Activated T-cell treated with anti-CD3 and anti-CD28 coated beads, Interleukin-2, amount 50 U/mL, for 72 hours (primary cell): ENCODE results near the gene CRAMP1. TPM values are rescaled to one million over a fixed set of nuclear protein-coding genes. Genes with fewer than 3 reads are reported as not detected.

Experiments used
- ATAC-seq, 2 donors: fragments of 150-1000 bp; cut with Tn5 transposase; replicated peaks in 1 of 2; 2 replicates each; pipeline ENCODE4 v1.10.0; 2021; ENCODE audit warnings: moderate library complexity in 2 of 2, mild to moderate bottlenecking in 1 of 2
- DNase-seq, 2 donors: peaks; one replicate each; pipeline ENCODE4 v3.0.0; 2021 to 2022; ENCODE audit warnings: mixed read lengths in 1 of 2
- H3K27ac Mint-ChIP-seq: one replicate; pipeline ENCODE4 v1.8.0; 2022; ENCODE audit warnings: mild to moderate bottlenecking, moderate library complexity, mixed read lengths
- H3K27me3 Mint-ChIP-seq: one replicate; pipeline ENCODE4 v1.8.0; 2022; ENCODE audit warnings: low read depth, mixed read lengths
- H3K36me3 Mint-ChIP-seq, 2 donors: one replicate each; pipeline ENCODE4 v1.8.0; 2022; ENCODE audit warnings: mixed read lengths in 2 of 2, mild to moderate bottlenecking in 1 of 2; ENCODE audit not compliant: insufficient read depth in 2 of 2
- H3K4me1 Mint-ChIP-seq: one replicate; pipeline ENCODE4 v1.8.0; 2022; ENCODE audit warnings: low read depth, mixed read lengths
- H3K4me3 Mint-ChIP-seq, 2 donors: one replicate each; pipeline ENCODE4 v1.8.0; 2022; ENCODE audit warnings: mild to moderate bottlenecking in 2 of 2, mixed read lengths in 2 of 2, moderate library complexity in 2 of 2
- H3K9me3 Mint-ChIP-seq, 2 donors: one replicate each; pipeline ENCODE4 v1.8.0; 2022; ENCODE audit warnings: mixed read lengths in 2 of 2
- total RNA-seq, 2 donors: library from RNA; stranded (reverse); gene quantifications; one replicate each; pipeline ENCODE4 v1.2.3, GENCODE V29; 2022

The CRAMP1 gene
- total RNA-seq, 2 donors from 2014 or later: 28.3 to 30.1 TPM

GRCh38 chr16:1642148-1642547 is 30.0 kb downstream of the CRAMP1 start:
- H3K27me3 Mint-ChIP-seq: no peaks in the 10 kb centered on the region
- H3K36me3 Mint-ChIP-seq: peaks cover 2 to 15% of the 10 kb centered on the region in 2 donors
- DNase-seq: no peak
- no peak for ATAC-seq
- no peak overlapping the region for H3K4me3 Mint-ChIP-seq
- peaks cover 18% of the 10 kb centered on the region for H3K4me1 Mint-ChIP-seq
- H3K27ac Mint-ChIP-seq: no peak overlapping the region
- no peaks in the 10 kb centered on the region for H3K9me3 Mint-ChIP-seq

DNA sequence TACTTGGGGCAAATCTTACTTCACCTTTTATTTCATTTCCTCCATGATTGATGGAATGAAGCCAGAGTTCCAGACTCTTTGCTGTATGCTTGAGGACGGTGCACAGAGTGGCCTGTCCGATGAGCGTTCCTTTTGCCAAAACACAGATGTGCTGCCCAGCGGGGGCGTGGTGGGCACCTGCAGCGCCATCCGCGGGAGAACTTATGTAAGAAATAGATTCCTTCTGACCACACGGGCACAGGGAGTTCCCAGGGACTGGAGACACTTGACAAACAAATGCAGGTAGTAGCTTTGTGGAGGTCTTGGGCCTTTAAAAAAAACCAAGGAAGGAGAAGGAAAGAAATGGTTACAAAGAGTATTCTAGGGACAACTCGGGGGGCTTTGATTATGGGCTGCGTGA is 30.6 kb downstream of the CRAMP1 start:
- ATAC-seq: no peak
- peaks cover 20% of the 10 kb centered on the region for H3K4me1 Mint-ChIP-seq
- no peaks in the 10 kb centered on the region for H3K9me3 Mint-ChIP-seq
- DNase-seq: no peak
- H3K27ac Mint-ChIP-seq: no peak overlapping the region
- H3K36me3 Mint-ChIP-seq: peaks cover 2 to 17% of the 10 kb centered on the region in 2 donors
- H3K27me3 Mint-ChIP-seq: no peaks in the 10 kb centered on the region
- no peak overlapping the region for H3K4me3 Mint-ChIP-seq

DNA sequence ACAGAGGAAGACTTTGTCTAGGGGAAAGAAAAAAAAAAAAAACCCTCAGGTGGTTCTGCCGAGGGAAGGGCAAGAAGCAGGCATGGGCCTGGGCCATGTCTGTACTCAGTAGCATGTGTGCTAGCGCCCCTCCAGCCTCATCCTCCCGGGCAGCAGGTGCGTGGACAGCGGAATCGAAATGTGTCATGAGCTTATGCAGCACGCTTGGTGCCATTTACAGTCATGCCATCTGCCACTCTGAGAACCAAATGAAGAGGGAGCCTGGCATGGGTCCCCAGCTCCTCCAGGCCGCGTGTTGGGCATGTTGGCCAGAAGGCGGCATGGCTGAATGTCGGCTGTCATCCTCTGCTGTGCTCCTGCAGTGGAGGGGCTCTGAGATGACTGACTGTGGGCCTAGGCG is 31.4 kb downstream of the CRAMP1 start:
- H3K27me3 Mint-ChIP-seq: no peaks in the 10 kb centered on the region
- peaks cover 2 to 20% of the 10 kb centered on the region in 2 donors for H3K36me3 Mint-ChIP-seq
- peaks cover 22% of the 10 kb centered on the region for H3K4me1 Mint-ChIP-seq
- ATAC-seq (no peak), DNase-seq (no peak)
- H3K27ac Mint-ChIP-seq: no peak overlapping the region
- no peak overlapping the region for H3K4me3 Mint-ChIP-seq
- no peaks in the 10 kb centered on the region for H3K9me3 Mint-ChIP-seq

DNA sequence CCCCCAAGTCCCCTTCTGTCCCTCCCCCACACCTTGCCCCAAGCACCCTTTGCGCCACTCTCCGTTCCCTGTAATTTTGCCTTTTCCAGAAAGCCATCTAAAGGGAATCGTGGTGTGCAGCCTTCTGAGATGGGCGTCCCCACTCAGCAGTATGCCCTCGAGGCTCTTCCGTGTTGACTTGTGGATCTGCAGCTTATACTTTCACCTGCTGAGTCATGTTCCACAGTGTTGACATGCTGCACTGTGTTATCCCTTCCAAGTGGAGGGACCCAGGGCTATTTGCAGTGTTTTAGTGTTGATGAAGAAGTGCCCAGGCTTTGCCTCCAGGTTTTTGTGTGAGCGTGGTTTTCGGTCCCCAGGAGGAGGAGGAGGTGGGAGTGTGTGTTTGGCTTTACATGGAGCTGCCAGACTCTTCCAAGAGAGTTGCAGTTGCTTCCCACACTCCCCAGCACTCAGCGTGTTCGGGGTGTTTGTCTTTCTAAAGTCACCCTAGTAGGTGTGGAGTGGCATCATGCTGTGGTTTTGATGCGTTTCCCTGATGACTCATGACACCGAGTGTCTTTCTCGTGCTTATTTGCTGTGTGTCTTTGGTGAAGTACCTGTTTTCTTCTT is 33.9 kb downstream of the CRAMP1 start:
- peak overlapping the region; percentile 14 for H3K27ac Mint-ChIP-seq
- DNase-seq (peak; percentile 43 to 44), ATAC-seq (peak; percentile 91 to 94)
- peaks cover 22% of the 10 kb centered on the region for H3K4me1 Mint-ChIP-seq
- peak overlapping the region; percentile 28 to 51 for H3K4me3 Mint-ChIP-seq
- no peaks in the 10 kb centered on the region for H3K27me3 Mint-ChIP-seq
- H3K9me3 Mint-ChIP-seq: no peaks in the 10 kb centered on the region
- H3K36me3 Mint-ChIP-seq: peaks cover 2 to 23% of the 10 kb centered on the region in 2 donors

- Mint-ChIP-seq H3K36me3 (peaks cover 4 to 25% of the 10 kb centered on the region in 2 donors), H3K27ac (peak overlapping the region; percentile 55)
- ATAC-seq: no peak
These were observed 35.7 kb downstream of the CRAMP1 start for GRCh38 chr16:1647856-1648255.

GRCh38 chr16:1650131-1650530 is 38.0 kb downstream of the CRAMP1 start:
- Mint-ChIP-seq H3K36me3 (peaks cover 4 to 31% of the 10 kb centered on the region in 2 donors), H3K27me3 (no peaks in the 10 kb centered on the region), H3K9me3 (no peaks in the 10 kb centered on the region), H3K4me3 (no peak overlapping the region), H3K4me1 (peaks cover 22% of the 10 kb centered on the region), H3K27ac (no peak overlapping the region)
- ATAC-seq (no peak), DNase-seq (no peak)

More at GRCh38 chr16:1647856-1648255, 35.7 kb downstream of the CRAMP1 start:
- no peaks in the 10 kb centered on the region for H3K9me3 Mint-ChIP-seq
- no peak for DNase-seq
- no peaks in the 10 kb centered on the region for H3K27me3 Mint-ChIP-seq
- no peak overlapping the region for H3K4me3 Mint-ChIP-seq
- peaks cover 22% of the 10 kb centered on the region for H3K4me1 Mint-ChIP-seq

DNA sequence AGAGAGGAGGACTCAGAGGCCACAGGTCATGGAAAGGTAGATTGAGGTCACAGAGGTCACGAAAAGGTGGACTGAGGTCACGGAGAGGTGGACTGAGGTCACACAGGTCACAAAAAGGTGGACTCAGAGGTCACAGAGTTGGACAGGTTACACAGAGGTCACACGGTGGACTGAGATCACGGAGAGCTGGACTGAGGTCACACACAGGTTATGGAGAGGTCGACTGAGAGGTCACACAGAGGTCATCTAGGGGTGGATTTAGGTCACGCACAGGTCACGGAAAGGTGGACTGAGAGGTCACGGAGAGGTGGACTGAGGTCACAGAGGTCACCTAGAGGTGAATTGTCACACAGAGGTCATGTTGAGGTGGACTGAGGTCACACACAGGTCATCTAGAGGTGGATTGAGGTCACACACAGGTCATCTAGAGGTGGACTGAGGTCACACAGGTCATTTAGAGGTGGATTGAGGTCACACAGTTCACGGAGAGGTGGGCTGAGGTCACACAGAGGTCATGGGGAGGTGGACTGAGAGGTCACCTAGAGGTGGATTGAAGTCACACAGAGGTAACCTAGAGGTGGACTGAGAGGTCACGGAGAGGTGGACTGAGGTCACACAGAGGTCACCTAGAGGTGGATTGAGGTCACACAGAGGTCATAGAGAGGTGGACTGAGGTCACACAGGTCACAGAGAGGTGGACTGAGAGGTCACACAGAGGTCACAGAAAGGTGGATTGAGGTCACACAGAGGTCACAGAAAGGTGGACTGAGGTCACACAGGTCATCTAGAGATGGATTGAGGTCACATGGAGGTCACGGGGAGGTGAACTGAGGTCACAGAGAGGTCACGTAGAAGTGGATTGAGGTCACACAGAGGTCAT is 39.2 kb downstream of the CRAMP1 start:
- Mint-ChIP-seq H3K4me3 (no peak overlapping the region), H3K27me3 (no peaks in the 10 kb centered on the region), H3K36me3 (peaks cover 6 to 31% of the 10 kb centered on the region in 2 donors), H3K27ac (no peak overlapping the region), H3K4me1 (peaks cover 11% of the 10 kb centered on the region), H3K9me3 (no peaks in the 10 kb centered on the region)
- no peak for DNase-seq
- ATAC-seq: no peak

GRCh38 chr16:1651974-1652312 is 39.8 kb downstream of the CRAMP1 start:
- Mint-ChIP-seq H3K4me1 (peaks cover 4% of the 10 kb centered on the region), H3K9me3 (no peaks in the 10 kb centered on the region), H3K27ac (no peak overlapping the region), H3K4me3 (no peak overlapping the region), H3K27me3 (no peaks in the 10 kb centered on the region), H3K36me3 (peaks cover 6 to 31% of the 10 kb centered on the region in 2 donors)
- DNase-seq (no peak), ATAC-seq (no peak)

GRCh38 chr16:1653023-1653422 is 40.9 kb downstream of the CRAMP1 start:
- H3K4me3 Mint-ChIP-seq: no peak overlapping the region
- no peaks in the 10 kb centered on the region for H3K9me3 Mint-ChIP-seq
- H3K27ac Mint-ChIP-seq: no peak overlapping the region
- no peaks in the 10 kb centered on the region for H3K27me3 Mint-ChIP-seq
- ATAC-seq (no peak), DNase-seq (no peak)
- peaks cover 6 to 27% of the 10 kb centered on the region in 2 donors for H3K36me3 Mint-ChIP-seq
- no peaks in the 10 kb centered on the region for H3K4me1 Mint-ChIP-seq

- Mint-ChIP-seq H3K36me3 (peaks cover 6 to 26% of the 10 kb centered on the region in 2 donors), H3K4me1 (no peaks in the 10 kb centered on the region), H3K9me3 (no peaks in the 10 kb centered on the region), H3K27ac (no peak overlapping the region), H3K4me3 (no peak overlapping the region), H3K27me3 (no peaks in the 10 kb centered on the region)
- DNase-seq (no peak), ATAC-seq (no peak)
These were observed 42.5 kb downstream of the CRAMP1 start for GRCh38 chr16:1654505-1655268.

DNA sequence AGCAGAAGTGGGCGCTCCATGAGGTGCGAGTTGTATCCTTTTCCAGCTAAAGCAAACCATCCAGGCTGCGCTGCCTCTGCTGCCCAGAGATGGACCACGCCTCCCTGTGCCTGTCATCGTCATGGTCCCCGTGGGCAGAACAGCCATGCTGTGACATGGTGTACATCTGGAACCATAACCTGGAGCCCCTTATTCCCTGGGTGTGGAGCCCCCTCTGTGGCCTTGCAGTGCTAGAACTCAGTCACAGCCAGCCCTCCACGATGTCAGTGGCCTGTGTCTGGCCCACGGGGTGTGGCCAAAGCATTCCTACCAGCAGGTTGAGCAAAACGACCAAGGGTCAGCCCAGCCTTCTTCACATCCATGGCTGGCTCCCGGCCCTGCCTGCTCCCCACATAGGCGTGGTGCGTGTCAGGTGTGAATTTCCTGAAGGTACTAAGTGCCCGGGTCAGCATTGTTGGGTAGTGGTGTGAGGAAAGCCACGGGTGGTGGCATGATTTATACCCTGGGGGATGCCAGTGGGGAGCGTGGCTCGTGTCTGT is 43.2 kb downstream of the CRAMP1 start:
- Mint-ChIP-seq H3K27ac (peak overlapping the region; percentile 12), H3K4me3 (no peak overlapping the region), H3K4me1 (no peaks in the 10 kb centered on the region), H3K36me3 (peaks cover 6 to 26% of the 10 kb centered on the region in 2 donors), H3K27me3 (no peaks in the 10 kb centered on the region), H3K9me3 (no peaks in the 10 kb centered on the region)
- DNase-seq: no peak
- no peak for ATAC-seq

- H3K9me3 Mint-ChIP-seq: no peaks in the 10 kb centered on the region
- no peak overlapping the region for H3K4me3 Mint-ChIP-seq
- no peaks in the 10 kb centered on the region for H3K4me1 Mint-ChIP-seq
- no peaks in the 10 kb centered on the region for H3K27me3 Mint-ChIP-seq
- H3K27ac Mint-ChIP-seq: no peak overlapping the region
- ATAC-seq (no peak), DNase-seq (no peak)
- peaks cover 3 to 18% of the 10 kb centered on the region in 2 donors for H3K36me3 Mint-ChIP-seq
These were observed 44.0 kb downstream of the CRAMP1 start for GRCh38 chr16:1655909-1656807.
